ENCODE data around the gene NDRG4.

DNA sequence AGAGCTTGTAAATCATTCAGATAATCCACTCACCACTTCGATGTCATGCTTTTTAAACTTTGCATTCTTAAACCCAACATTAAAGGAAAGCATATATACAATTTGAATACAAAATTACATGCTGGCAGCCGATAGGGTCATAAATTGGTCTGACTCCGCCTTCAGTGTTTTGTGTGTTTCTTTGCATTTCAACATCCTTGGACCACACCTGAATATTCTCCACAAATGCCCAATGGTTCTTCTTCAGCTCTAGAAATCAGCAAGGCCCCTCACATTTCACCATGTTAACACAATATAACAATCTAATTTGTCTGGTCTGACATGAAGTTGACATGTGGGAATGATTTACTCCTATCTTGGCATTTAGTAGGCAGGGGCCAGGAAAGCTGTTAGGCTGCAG, 32.5 kb downstream of the NDRG4 start:
- TF ChIP-seq EZH2 (IDR thresholded peaks at IDR 0.05; ENCODE audit: borderline replicate concordance, insufficient read depth, low read depth, low read length, poor library complexity, severe bottlenecking) = no peak
- TF ChIP-seq, protein P1, sequence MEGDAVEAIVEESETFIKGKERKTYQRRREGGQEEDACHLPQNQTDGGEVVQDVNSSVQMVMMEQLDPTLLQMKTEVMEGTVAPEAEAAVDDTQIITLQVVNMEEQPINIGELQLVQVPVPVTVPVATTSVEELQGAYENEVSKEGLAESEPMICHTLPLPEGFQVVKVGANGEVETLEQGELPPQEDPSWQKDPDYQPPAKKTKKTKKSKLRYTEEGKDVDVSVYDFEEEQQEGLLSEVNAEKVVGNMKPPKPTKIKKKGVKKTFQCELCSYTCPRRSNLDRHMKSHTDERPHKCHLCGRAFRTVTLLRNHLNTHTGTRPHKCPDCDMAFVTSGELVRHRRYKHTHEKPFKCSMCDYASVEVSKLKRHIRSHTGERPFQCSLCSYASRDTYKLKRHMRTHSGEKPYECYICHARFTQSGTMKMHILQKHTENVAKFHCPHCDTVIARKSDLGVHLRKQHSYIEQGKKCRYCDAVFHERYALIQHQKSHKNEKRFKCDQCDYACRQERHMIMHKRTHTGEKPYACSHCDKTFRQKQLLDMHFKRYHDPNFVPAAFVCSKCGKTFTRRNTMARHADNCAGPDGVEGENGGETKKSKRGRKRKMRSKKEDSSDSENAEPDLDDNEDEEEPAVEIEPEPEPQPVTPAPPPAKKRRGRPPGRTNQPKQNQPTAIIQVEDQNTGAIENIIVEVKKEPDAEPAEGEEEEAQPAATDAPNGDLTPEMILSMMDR (IDR thresholded peaks at IDR 0.05) = no peak
